ENCODE results near the gene PHTF1.

The PHTF1 gene

GRCh38 chr1:113780374-113781146, 21.3 kb upstream of the PHTF1 start:
- H3K9ac ChIP-seq, result no peak overlapping the region
- H3K27ac ChIP-seq, result no peak overlapping the region
- peaks cover 74% of the 10 kb centered on the region for H4K20me1 ChIP-seq
- TF ChIP-seq Cebpa-rat (IDR thresholded peaks at IDR 0.05), result no peak
- no peaks in the 10 kb centered on the region for H3K9me3 ChIP-seq
- H3K4me1 ChIP-seq, result peaks cover 42% of the 10 kb centered on the region
- no peaks in the 10 kb centered on the region for H3K27me3 ChIP-seq
- H3K36me3 ChIP-seq, result peaks cover 28% of the 10 kb centered on the region
- peak overlapping the region; percentile 56 for H3K4me2 ChIP-seq
- H3K4me3 ChIP-seq, result no peak overlapping the region

DNA sequence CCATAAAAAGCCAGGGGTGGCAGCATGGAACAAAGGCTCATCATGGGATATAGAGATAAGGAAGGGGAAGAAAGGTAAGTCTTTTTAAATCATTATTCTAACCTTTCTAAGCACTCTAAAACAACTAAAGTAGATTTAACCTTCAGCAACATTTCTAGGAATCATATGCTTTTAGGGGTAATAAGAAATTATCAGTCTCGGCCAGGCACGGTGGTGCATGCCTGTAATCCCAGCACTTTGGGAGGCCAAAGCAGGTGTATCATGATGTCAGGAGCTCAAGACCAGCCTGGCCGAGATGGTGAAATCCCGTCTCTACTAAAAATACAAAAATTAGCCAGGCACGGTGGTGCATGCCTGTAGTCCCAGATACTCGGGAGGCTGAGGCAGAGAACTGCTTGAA, 20.3 kb upstream of the PHTF1 start:
- no peak overlapping the region for H3K4me3 ChIP-seq
- peaks cover 40% of the 10 kb centered on the region for H3K4me1 ChIP-seq
- H3K4me2 ChIP-seq, result no peak overlapping the region
- TF ChIP-seq Cebpa-rat (IDR thresholded peaks at IDR 0.05), result no peak
- no peak overlapping the region for H3K27ac ChIP-seq
- no peak overlapping the region for H3K9ac ChIP-seq
- peaks cover 36% of the 10 kb centered on the region for H3K36me3 ChIP-seq
- H3K9me3 ChIP-seq, result no peaks in the 10 kb centered on the region
- H3K27me3 ChIP-seq, result no peaks in the 10 kb centered on the region
- H4K20me1 ChIP-seq, result peaks cover 71% of the 10 kb centered on the region

GRCh38 chr1:113777561-113777960, 18.3 kb upstream of the PHTF1 start:
- H3K4me2 ChIP-seq, result no peak overlapping the region
- TF ChIP-seq Cebpa-rat (IDR thresholded peaks at IDR 0.05), result no peak
- no peak overlapping the region for H3K27ac ChIP-seq
- H4K20me1 ChIP-seq, result peaks cover 53% of the 10 kb centered on the region; the same call in 1 of the 2 replicates
- no peak overlapping the region for H3K9ac ChIP-seq
- H3K4me1 ChIP-seq, result peaks cover 24% of the 10 kb centered on the region
- peaks cover 48% of the 10 kb centered on the region for H3K36me3 ChIP-seq
- no peaks in the 10 kb centered on the region for H3K9me3 ChIP-seq
- H3K27me3 ChIP-seq, result no peaks in the 10 kb centered on the region
- no peak overlapping the region for H3K4me3 ChIP-seq

- no peak for TF ChIP-seq Cebpa-rat (IDR thresholded peaks at IDR 0.05)
- peaks cover 16% of the 10 kb centered on the region; the same call in 1 of the 2 replicates for H4K20me1 ChIP-seq
- no peak overlapping the region for H3K4me3 ChIP-seq
- H3K9me3 ChIP-seq, result no peaks in the 10 kb centered on the region
- no peak overlapping the region for H3K9ac ChIP-seq
- peaks cover 74% of the 10 kb centered on the region for H3K36me3 ChIP-seq
- H3K27me3 ChIP-seq, result no peaks in the 10 kb centered on the region
- H3K4me2 ChIP-seq, result no peak overlapping the region
- no peak overlapping the region for H3K27ac ChIP-seq
- H3K4me1 ChIP-seq, result no peaks in the 10 kb centered on the region
Measured at GRCh38 chr1:113770031-113770430, 10.7 kb upstream of the PHTF1 start.

- Histone ChIP-seq H3K4me2 (no peak overlapping the region), H4K20me1 (peaks cover 16% of the 10 kb centered on the region; the same call in 1 of the 2 replicates), H3K4me1 (no peaks in the 10 kb centered on the region), H3K4me3 (no peak overlapping the region), H3K27ac (no peak overlapping the region), H3K9me3 (no peaks in the 10 kb centered on the region), H3K36me3 (peaks cover 74% of the 10 kb centered on the region), H3K27me3 (no peaks in the 10 kb centered on the region), H3K9ac (no peak overlapping the region)
- TF ChIP-seq Cebpa-rat (IDR thresholded peaks at IDR 0.05), result no peak
Measured at GRCh38 chr1:113769601-113769970, 10.3 kb upstream of the PHTF1 start.

DNA sequence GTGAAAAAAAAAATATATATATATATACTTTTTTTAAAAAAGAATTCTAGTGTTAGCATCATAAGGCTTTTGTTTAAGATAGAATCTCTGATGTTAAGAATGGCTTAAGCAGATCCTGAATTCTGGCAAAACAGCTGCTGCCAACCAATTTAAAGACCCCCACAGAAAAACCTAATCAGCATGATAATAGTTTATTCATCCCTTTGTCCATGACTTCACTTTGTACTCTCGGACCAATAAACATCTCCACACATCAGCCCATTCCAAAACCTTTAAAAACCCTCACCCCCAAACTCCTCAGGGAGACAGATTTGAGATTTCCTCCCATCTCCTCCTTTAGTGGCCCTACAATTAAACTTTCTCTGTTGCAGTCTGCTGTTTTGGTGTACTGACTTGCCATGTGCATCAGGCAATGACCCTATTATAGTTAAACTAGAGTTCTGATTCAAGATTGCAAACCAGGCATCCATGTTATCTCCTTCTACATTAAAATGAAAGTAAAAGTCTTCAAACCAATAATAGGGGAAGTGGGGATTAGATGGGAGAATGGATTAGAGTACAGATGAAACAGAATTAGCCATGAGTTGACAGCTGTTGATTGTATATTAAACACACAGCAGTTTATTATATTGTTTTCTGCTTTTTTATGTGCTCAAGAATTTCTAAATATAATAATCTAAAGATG, 9.8 kb upstream of the PHTF1 start:
- no peak overlapping the region for H3K4me3 ChIP-seq
- H3K4me2 ChIP-seq, result no peak overlapping the region
- peaks cover 71% of the 10 kb centered on the region for H3K36me3 ChIP-seq
- H3K4me1 ChIP-seq, result no peaks in the 10 kb centered on the region
- no peak for TF ChIP-seq Cebpa-rat (IDR thresholded peaks at IDR 0.05)
- peaks cover 16% of the 10 kb centered on the region; the same call in 1 of the 2 replicates for H4K20me1 ChIP-seq
- no peak overlapping the region for H3K27ac ChIP-seq
- no peaks in the 10 kb centered on the region for H3K27me3 ChIP-seq
- H3K9ac ChIP-seq, result no peak overlapping the region
- H3K9me3 ChIP-seq, result no peaks in the 10 kb centered on the region

- H3K27ac ChIP-seq, result no peak overlapping the region
- TF ChIP-seq Cebpa-rat (IDR thresholded peaks at IDR 0.05), result no peak
- H3K36me3 ChIP-seq, result peaks cover 69% of the 10 kb centered on the region
- H3K9ac ChIP-seq, result no peak overlapping the region
- H3K27me3 ChIP-seq, result no peaks in the 10 kb centered on the region
- H3K4me3 ChIP-seq, result no peak overlapping the region
- no peaks in the 10 kb centered on the region for H3K9me3 ChIP-seq
- H3K4me1 ChIP-seq, result peaks cover under 1% of the 10 kb centered on the region
- peaks cover 14% of the 10 kb centered on the region; the same call in 1 of the 2 replicates for H4K20me1 ChIP-seq
- no peak overlapping the region for H3K4me2 ChIP-seq
Measured at GRCh38 chr1:113765306-113766230, 6.3 kb upstream of the PHTF1 start.

- H4K20me1 ChIP-seq, result no peaks in the 10 kb centered on the region
- no peaks in the 10 kb centered on the region for H3K9me3 ChIP-seq
- peaks cover 9% of the 10 kb centered on the region for H3K4me1 ChIP-seq
- no peak overlapping the region for H3K4me2 ChIP-seq
- H3K4me3 ChIP-seq, result no peak overlapping the region
- H3K36me3 ChIP-seq, result peaks cover 52% of the 10 kb centered on the region
- no peak for TF ChIP-seq Cebpa-rat (IDR thresholded peaks at IDR 0.05)
- no peak overlapping the region for H3K9ac ChIP-seq
- no peaks in the 10 kb centered on the region for H3K27me3 ChIP-seq
- H3K27ac ChIP-seq, result no peak overlapping the region
Measured at GRCh38 chr1:113763661-113764060, 4.4 kb upstream of the PHTF1 start.

DNA sequence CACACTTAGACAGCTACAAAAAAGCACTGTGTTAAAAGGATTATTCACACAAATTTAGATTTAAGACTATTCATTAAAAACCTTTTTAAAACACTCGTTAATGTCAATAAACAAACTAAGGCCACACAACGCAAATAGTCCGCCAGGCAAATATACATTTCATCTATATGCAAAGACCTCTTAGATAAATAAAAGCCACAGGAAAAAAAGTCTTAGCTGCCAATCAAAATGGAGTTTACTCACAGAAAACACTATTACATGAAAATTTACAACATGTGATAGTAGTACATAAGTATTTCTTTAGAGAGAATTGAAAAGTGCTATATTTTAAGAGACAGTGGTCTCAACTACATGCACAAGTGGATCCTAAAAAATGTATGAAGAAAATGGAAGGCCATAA, 2.7 kb upstream of the PHTF1 start:
- H3K27me3 ChIP-seq, result no peaks in the 10 kb centered on the region
- no peaks in the 10 kb centered on the region for H4K20me1 ChIP-seq
- H3K4me1 ChIP-seq, result peaks cover 18% of the 10 kb centered on the region
- H3K4me2 ChIP-seq, result no peak overlapping the region
- no peak overlapping the region for H3K9ac ChIP-seq
- H3K4me3 ChIP-seq, result no peak overlapping the region
- H3K36me3 ChIP-seq, result peaks cover 35% of the 10 kb centered on the region
- TF ChIP-seq Cebpa-rat (IDR thresholded peaks at IDR 0.05), result no peak
- H3K9me3 ChIP-seq, result no peaks in the 10 kb centered on the region
- no peak overlapping the region for H3K27ac ChIP-seq

Data from BLaER1 (cell line).